GM12878 (cell line): ENCODE measurements around the gene DCAF15.

Source experiments
- ATF7 ChIP-seq: fragments of 450-650 bp; IDR thresholded peaks from 2 replicates; pipeline ENCODE4 v1.6.1; 2016; ENCODE audit warnings: low read depth, mild to moderate bottlenecking
- EP300 ChIP-seq, 2 experiments: fragments of 150-350 bp in 1 of 2; IDR thresholded peaks; 2 replicates each; pipeline ENCODE4 v1.6.1; 2011 to 2012; ENCODE audit warnings: low read depth in 2 of 2, low read length in 2 of 2, borderline replicate concordance in 1 of 2, improper control_type of control experiment in 1 of 2, inconsistent platforms in 1 of 2; ENCODE audit not compliant: control insufficient read depth in 1 of 2
- ESRRA ChIP-seq: IDR thresholded peaks from 2 replicates; pipeline ENCODE4 v1.6.1; 2012; ENCODE audit warnings: mild to moderate bottlenecking, low read length, improper control_type of control experiment
- HDAC6 ChIP-seq: fragments of 200-600 bp; sonication (generic); IDR thresholded peaks from one replicate; pipeline ENCODE4 v1.8.0; 2017; ENCODE audit warnings: antibody characterized with exemption; ENCODE audit not compliant: unreplicated experiment
- USF1 ChIP-seq: IDR thresholded peaks from 2 replicates; pipeline ENCODE4 v1.6.1; 2011; ENCODE audit warnings: borderline replicate concordance, low read depth, mild to moderate bottlenecking, moderate library complexity, mixed read lengths, low read length; ENCODE audit not compliant: insufficient read depth; ENCODE audit errors: extremely low read length
- ZBTB40 ChIP-seq: fragments of 450-650 bp; IDR thresholded peaks from 2 replicates; pipeline ENCODE4 v1.6.1; 2016; ENCODE audit warnings: mild to moderate bottlenecking, moderate library complexity, borderline replicate concordance

GRCh38 chr19:13987101-13987890, 35.0 kb downstream of the DCAF15 start:
- no peak for TF ChIP-seq EP300 (IDR thresholded peaks at IDR 0.05; ENCODE audit: borderline replicate concordance in 1 of 2, control insufficient read depth in 1 of 2, low read depth in 2 of 2, low read length in 2 of 2)
- no peak for TF ChIP-seq ESRRA
- no peak for TF ChIP-seq HDAC6
- TF ChIP-seq ZBTB40: no peak
- no peak for TF ChIP-seq ATF7
- no peak for TF ChIP-seq USF1
